Measurements from ENCODE around the gene WAC.

WAC gene

DNA sequence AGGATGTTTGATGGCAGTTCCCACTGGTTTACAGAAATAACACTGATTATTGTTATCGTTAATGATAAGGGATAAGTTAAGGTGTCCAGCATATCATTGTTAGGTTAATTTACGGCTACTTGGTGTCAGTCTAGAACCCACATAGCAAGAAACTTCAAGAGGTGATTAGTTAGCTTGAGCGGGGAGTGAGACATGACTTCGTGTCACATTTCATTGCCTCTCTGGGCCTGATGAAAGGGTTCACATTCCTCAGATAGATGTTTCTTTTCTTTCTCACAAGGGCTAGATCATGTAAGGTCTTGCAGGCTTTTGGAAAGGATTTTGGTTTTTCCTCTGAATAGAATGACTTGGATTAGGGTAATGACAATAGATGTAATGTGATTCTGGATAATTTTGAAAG, 26.7 kb downstream of the WAC start:
- no peak overlapping the region for H3K4me3 ChIP-seq (ENCODE audit: low read depth, low read length)
- DNase-seq = no peak
- no peak overlapping the region for H3K27ac ChIP-seq
- in situ Hi-C loops (cut with HindIII; ENCODE audit: low pct_ligation_motif_present, low sequenced_read_pairs) = no loop called here
- H3K36me3 ChIP-seq (replicated peaks) = peaks cover 23% of the 10 kb centered on the region
- no peaks in the 10 kb centered on the region for H3K27me3 ChIP-seq (replicated peaks)
- TF ChIP-seq CTCF (IDR thresholded peaks at IDR 0.05; ENCODE audit: low read depth, low read length, missing control alignments) = no peak

DNA sequence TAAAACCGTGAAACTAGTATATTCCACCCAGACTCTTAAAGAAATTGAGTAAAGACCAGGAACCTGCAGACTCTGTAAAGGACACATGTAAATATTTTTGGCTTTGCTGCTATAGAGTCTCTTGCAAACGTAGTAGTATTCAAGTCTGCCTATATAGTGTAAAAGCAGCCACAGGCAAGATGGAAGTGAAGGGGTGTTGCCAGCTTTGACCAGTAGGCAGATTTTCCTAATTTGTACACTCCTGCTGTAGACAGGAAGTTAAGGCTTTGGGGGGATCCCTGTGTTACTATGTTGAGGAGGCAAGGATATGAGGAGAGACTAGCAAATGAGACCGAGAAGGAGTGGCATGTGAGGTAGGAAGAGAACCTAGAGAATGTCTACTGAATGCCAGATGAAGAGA, 27.7 kb downstream of the WAC start:
- DNase-seq = no peak
- peaks cover 24% of the 10 kb centered on the region for H3K36me3 ChIP-seq (replicated peaks)
- H3K27ac ChIP-seq = no peak overlapping the region
- no peak for TF ChIP-seq CTCF (IDR thresholded peaks at IDR 0.05; ENCODE audit: low read depth, low read length, missing control alignments)
- no peak overlapping the region for H3K4me3 ChIP-seq (ENCODE audit: low read depth, low read length)
- no peaks in the 10 kb centered on the region for H3K27me3 ChIP-seq (replicated peaks)
- in situ Hi-C loops (cut with HindIII; ENCODE audit: low pct_ligation_motif_present, low sequenced_read_pairs) = no loop called here

DNA sequence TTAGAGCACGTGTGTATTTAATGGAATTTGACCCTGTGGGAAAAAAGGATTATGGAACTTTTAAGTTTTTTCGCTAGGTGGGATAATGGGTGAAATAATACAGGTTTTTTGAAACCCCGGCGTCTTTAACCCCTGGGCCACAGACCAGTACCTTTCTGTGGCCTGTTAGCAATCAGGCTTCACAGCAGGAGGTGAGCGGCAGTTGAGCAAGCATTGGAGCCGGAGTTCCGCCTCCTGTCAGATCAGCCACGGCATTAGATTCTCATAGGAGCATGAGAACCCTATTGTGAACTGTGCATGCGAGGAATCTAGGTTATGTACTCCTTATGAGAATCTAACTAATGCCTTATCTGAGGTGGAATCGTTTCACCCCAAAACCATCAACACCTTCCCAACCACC, 28.6 kb downstream of the WAC start:
- Histone ChIP-seq H3K4me3 (ENCODE audit: low read depth, low read length) (no peak overlapping the region), H3K27ac (no peak overlapping the region), H3K27me3 (replicated peaks) (no peaks in the 10 kb centered on the region), H3K36me3 (replicated peaks) (peaks cover 24% of the 10 kb centered on the region)
- no peak for DNase-seq
- no peak for TF ChIP-seq CTCF (IDR thresholded peaks at IDR 0.05; ENCODE audit: low read depth, low read length, missing control alignments)
- in situ Hi-C loops (cut with HindIII; ENCODE audit: low pct_ligation_motif_present, low sequenced_read_pairs) = no loop called here

DNA sequence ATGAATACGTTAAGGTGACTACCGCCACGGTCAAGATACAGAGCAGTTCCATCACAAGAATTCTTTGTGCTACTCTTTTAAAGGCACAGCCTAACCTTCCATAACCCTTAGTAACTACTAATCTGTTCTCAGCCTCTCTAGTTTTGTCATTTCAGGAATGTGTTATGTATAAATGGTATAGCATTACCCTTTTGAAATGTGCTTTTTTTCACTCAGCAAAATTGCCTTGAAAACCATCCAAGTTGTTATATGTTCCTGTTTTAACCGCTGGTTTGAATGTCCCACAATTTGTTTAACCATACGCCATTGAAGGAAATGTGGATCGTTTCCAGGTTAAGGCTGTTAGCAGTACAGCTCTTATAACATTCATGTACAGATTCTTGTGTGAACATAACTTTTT, 32.0 kb downstream of the WAC start:
- no peak for DNase-seq
- Histone ChIP-seq H3K27ac (no peak overlapping the region), H3K36me3 (replicated peaks) (peaks cover 22% of the 10 kb centered on the region), H3K27me3 (replicated peaks) (no peaks in the 10 kb centered on the region), H3K4me3 (ENCODE audit: low read depth, low read length) (no peak overlapping the region)
- in situ Hi-C loops (cut with HindIII; ENCODE audit: low pct_ligation_motif_present, low sequenced_read_pairs) = no loop called here
- no peak for TF ChIP-seq CTCF (IDR thresholded peaks at IDR 0.05; ENCODE audit: low read depth, low read length, missing control alignments)

GRCh38 chr10:28566458-28567015, 33.6 kb downstream of the WAC start:
- H3K36me3 ChIP-seq (replicated peaks) = peaks cover 26% of the 10 kb centered on the region
- TF ChIP-seq CTCF (IDR thresholded peaks at IDR 0.05; ENCODE audit: low read depth, low read length, missing control alignments) = no peak
- no peak for DNase-seq
- in situ Hi-C loops (cut with HindIII; ENCODE audit: low pct_ligation_motif_present, low sequenced_read_pairs) = no loop called here
- no peak overlapping the region for H3K27ac ChIP-seq
- no peaks in the 10 kb centered on the region for H3K27me3 ChIP-seq (replicated peaks)
- no peak overlapping the region for H3K4me3 ChIP-seq (ENCODE audit: low read depth, low read length)

GRCh38 chr10:28569506-28570159, 36.7 kb downstream of the WAC start:
- Histone ChIP-seq H3K27ac (peak overlapping the region; percentile 52), H3K36me3 (replicated peaks) (peaks cover 17% of the 10 kb centered on the region), H3K27me3 (replicated peaks) (no peaks in the 10 kb centered on the region), H3K4me3 (ENCODE audit: low read depth, low read length) (no peak overlapping the region)
- TF ChIP-seq CTCF (IDR thresholded peaks at IDR 0.05; ENCODE audit: low read depth, low read length, missing control alignments) = no peak
- peak; percentile 30 for DNase-seq
- in situ Hi-C loops (cut with HindIII; ENCODE audit: low pct_ligation_motif_present, low sequenced_read_pairs) = no loop called here
